HG03558 (cell line): ENCODE data around the gene FTH1.

Experiments
- ATAC-seq: cut with Tn5 transposase; IDR thresholded peaks from one replicate; pipeline ENCODE4 v1.9.1; 2021; ENCODE audit warnings: moderate number of reproducible peaks; ENCODE audit not compliant: unreplicated experiment; ENCODE audit errors: extremely low read depth

FTH1 gene

DNA sequence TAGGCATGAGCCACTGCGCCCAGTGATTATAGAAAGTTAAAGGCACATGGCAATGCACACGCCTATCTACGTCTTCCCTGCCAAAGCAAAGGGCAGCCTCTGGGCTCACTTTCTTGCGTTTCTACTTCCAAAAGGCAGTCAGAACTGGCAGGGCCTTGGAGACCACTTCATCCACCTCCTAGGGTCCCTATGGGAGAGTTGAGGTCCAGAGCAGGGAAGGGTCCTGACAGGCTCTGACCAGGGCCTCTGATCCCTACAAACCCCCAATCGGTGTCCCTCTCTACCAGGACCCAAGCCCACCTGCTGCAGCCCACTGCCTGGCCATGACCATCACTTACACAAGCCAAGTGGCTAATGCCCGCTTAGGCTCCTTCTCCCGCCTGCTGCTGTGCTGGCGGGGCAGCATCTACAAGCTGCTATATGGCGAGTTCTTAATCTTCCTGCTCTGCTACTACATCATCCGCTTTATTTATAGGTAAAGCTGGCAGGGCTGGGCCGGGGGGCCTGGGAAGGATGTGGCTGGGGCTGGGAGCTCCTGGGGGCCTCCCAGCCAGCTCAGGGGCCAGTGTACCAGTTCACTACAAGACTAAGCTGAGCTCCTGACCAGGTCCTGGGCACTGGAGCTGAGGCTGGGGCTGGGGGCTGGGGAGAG is 15.8 kb downstream of the FTH1 start:
- no peak for ATAC-seq

GRCh38 chr11:61950035-61950547 is 17.3 kb downstream of the FTH1 start, which contains the start of gene BEST1:
Gene BEST1, plus strand, starts transcription at chr11:61950351. Its CDS starts 1,456 bp downstream, at chr11:61951807.
- ATAC-seq, result no peak

DNA sequence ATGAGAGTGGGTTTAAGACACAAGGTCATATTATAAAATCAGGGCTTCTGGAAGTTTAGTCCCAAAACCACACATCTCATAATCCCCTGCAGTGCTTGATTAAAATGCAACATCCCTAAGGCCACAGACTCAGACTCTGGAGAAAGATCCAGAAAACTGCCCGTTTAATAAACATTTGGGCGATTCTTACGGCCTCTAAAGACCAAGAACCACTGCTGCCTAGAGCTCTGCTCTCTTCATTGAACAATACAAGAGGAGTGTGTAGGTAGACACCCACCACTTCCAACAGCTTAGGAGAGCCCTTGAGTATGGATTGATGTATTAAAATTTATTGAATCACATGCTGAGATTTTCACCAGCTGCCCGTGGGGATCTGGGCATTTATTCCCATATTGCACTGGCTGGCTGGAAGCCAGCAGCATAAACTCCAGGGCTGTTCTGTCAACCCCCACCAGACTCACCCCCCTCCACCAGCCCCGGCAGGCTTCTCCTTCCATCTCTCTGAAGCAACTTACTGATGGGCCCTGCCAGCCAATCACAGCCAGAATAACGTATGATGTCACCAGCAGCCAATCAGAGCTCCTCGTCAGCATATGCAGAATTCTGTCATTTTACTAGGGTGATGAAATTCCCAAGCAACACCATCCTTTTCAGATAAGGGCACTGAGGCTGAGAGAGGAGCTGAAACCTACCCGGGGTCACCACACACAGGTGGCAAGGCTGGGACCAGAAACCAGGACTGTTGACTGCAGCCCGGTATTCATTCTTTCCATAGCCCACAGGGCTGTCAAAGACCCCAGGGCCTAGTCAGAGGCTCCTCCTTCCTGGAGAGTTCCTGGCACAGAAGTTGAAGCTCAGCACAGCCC is 18.0 kb downstream of the FTH1 start:
- ATAC-seq, result no peak

- no peak for ATAC-seq
Measured at GRCh38 chr11:61948505-61948904, 18.9 kb downstream of the FTH1 start.

- no peak for ATAC-seq
Measured at GRCh38 chr11:61947486-61948210, 19.8 kb downstream of the FTH1 start.

- ATAC-seq, result no peak
Measured at GRCh38 chr11:61946894-61947293, 20.5 kb downstream of the FTH1 start.

GRCh38 chr11:61945191-61945590 is 22.2 kb downstream of the FTH1 start:
- ATAC-seq, result no peak

DNA sequence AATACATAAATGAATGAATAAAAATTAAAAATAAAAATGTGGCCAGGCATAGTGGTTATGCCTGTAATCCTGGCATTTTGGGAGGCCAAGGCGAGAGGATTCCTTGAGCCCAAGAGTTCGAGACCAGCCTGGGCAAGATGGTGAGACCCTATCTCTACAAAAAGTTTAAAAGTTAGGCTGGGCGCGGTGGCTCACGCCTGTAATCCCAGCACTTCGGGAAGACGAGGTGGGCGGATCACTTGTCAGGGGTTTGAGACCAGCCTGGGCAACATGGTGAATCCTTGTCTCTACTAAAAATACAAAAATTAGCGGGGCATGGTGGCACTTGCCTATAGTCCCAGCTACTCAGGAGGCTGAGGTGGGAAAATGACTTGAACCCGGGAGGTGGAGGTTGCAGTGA is 27.0 kb downstream of the FTH1 start:
- no peak for ATAC-seq

GRCh38 chr11:61935861-61936260 is 31.6 kb downstream of the FTH1 start:
- ATAC-seq, result no peak

GRCh38 chr11:61930933-61931332 is 36.5 kb downstream of the FTH1 start:
- ATAC-seq, result no peak

GRCh38 chr11:61928606-61929005 is 38.8 kb downstream of the FTH1 start:
- ATAC-seq, result no peak

DNA sequence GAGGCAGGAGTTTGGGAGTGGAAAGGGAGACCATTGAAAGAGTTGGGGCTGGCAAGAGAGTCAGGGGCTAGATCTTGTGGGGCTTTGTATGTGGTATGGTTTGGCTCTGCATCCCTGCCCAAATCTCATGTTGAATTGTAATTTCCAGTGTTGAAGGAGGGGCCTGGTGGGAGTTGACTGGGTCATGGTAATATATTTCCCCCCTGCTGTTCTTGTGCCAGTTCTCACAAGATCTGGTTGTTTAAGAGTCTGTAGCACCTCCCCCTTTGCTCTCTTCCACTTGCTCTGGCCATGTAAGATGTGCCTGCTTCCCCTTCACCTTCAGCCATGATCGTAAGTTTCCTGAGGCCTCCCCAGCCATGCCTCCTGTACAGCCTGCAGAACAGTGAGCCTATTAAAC is 39.9 kb downstream of the FTH1 start:
- no peak for ATAC-seq

GRCh38 chr11:61926235-61926634 is 41.2 kb downstream of the FTH1 start:
- no peak for ATAC-seq

DNA sequence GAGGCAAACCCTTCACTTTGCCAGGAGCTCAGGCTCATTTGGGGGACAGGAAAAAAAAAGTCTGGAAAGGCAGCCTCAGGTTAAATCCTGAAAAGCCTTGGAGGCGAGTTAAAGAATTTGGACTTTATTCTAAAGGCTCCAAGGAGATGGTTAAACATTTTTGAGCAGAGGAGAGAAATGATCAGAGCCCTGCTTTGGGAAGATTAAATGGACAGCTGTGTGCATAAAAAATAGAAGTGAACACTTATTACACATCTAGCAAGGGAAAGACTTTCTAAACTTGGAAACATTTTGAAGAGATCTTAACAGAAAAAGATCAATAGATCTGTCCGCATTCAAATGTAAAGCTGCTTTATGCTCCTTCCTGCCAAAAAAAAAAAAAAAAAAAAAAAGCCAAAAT is 41.7 kb downstream of the FTH1 start:
- ATAC-seq, result no peak

GRCh38 chr11:61924064-61924455 is 43.4 kb downstream of the FTH1 start:
- no peak for ATAC-seq

DNA sequence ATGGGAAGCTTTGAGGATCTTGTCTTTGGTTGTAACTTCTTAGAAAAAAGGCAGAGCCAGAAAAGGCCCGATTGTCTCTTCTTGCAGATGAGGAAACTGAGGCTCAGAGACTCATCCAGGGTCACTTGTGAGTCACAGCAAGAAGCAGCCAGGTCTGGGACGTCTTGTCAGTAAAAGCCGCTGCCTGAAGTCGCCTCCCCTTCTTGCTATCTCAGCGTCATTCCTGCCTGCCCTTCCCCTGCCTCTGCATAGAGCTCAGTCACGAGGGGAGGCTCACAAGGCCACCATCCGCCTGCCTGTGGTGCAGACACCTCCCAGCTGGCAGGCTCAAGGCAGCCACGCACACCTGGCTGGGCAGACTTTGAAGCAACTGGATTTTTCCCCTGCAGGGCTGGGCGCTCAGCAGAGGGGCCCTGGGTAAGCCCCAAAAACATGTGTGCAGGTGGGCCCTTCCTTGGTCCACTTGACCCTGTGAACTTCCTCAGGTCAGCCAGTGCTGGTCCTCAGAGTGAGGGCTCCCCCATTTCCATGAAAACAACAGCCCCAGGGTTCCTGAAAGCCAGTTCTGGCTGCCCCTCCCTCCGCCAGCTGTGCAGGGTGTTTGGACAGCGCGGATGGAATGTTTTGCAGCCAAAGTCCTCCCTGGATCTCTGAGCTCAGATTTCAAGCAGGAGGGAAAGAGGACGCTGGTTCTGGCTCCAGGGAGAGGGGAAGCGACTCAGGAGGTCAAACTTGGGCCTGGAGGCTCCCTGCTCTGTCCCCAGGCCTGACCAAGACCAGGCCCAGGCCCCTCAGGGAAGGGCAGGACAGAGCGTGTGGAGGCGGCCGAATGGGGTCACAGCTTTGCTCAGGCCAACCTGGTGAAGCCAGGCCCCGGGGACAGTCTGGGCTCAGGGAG is 44.0 kb downstream of the FTH1 start:
- no peak for ATAC-seq

DNA sequence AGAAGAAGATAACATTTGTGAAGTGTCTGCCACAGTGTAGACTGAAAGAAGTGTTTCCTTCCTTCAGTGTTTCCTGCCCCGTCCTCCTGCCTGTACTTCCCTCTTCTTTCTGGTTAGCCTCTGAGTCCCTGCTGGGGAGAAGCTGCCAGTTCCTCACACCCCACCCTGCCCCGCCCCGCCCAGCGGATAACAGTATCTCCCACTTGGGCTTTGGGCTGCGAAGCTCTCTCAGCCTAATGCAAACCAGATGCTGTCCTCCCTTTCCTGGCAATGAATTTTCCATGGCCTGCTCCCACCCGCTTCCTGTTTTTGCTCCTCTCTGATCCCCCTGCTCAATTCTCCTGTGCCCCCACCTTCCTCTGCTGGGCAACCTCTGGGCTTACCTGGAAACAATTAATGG is 44.9 kb downstream of the FTH1 start:
- no peak for ATAC-seq

DNA sequence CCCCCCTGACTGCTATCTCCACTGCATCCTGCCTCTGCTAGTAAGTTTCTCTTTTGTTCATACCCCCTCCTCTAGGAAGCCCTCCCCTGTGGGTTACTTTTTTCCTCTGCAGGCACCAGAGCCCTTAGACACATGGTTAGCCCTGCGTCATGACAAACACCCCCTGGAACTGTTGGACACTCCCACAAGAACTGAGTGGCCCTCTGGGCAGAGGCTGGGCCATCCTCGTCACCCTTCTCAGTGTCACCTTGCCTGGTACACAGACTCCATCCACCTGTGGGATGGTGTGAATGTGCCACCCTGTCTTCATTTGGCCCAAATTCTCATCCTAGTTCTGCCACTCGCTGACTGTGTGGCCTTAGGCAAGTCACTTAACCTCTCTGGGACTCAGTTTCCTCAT is 46.0 kb downstream of the FTH1 start:
- ATAC-seq, result no peak

DNA sequence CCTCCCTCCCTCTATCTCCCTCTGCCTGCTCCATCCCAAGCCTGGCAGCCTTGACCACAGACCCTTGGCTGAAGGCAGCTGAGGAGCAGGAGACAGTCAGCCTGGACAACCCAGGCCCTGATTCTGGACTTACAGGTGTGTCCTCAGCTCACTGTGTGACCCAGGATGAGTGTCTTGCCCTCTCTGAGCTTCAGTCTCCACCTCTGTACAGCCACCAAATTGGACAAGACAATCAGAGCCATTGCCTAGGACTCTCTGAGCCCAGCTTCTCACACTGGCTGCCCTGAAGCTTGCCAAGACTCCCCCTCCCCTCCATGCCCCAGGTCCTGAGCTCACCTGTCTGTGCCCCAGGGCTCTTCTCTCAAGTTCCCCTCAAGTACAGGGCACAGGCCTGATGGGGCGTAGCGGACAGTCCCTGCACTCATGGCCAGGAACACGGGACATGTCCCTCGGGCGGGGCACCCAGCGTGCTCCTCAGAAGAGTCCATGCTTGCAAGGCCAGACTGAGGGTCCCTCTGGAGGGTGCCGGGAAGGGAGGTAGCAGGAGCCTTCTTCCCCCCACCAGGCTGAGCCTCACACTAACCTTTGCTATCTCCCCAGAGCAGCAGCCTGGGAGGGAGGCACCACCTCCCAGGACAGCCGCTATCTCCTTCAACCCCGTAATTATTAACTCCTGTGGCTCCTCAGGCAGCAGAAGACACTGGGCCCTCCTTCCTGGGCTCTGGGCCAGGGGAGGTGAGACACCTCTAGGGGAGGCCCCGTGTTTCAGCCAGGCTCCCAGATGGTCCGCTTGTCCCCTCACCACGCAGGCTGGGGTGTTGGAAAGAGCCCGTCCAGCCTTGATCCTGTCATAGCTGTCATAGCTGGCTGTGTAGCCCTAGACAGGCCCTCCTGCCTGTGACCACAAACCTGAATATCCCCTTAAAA is 47.5 kb downstream of the FTH1 start:
- no peak for ATAC-seq
